PC-3 (cell line): ENCODE results near the gene MPL.

Source experiments
- EZH2 ChIP-seq: fragments of 300-600 bp; sonication (generic); IDR thresholded peaks from one replicate; pipeline ENCODE4 v1.6.1; 2017; ENCODE audit warnings: antibody characterized with exemption, mild to moderate bottlenecking, low read length; ENCODE audit not compliant: unreplicated experiment
- EZH2phosphoT487 ChIP-seq: fragments of 300-600 bp; sonication (generic); IDR thresholded peaks from 2 replicates; pipeline ENCODE4 v1.6.1; 2018; ENCODE audit warnings: mild to moderate bottlenecking, antibody characterized with exemption, low read length, borderline replicate concordance
- TF ChIP-seq, protein P1 (sequence below): fragments of 300-600 bp; sonication (generic); conservative IDR thresholded peaks from 2 replicates; pipeline ENCODE4 v1.5.1; 2017; ENCODE audit warnings: antibody characterized with exemption, low read depth, mild to moderate bottlenecking, low read length

DNA sequence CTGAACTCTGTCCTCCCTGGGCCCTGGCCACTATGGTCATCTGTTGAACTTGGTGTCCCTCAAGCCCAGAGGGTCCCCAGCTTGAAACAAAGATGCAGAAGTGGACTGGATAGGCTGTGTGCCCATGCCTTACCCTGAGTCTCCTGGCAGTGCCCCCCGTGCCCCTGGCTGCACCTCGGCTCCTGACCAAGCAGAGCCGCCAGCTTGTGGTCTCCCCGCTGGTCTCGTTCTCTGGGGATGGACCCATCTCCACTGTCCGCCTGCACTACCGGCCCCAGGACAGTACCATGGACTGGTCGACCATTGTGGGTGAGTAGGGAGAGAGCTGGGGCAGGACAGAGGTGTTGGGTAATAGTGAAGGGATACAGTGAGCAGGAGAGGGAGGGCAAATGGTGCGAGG lies 26.1 kb upstream of the MPL start:
- TF ChIP-seq, protein P1, sequence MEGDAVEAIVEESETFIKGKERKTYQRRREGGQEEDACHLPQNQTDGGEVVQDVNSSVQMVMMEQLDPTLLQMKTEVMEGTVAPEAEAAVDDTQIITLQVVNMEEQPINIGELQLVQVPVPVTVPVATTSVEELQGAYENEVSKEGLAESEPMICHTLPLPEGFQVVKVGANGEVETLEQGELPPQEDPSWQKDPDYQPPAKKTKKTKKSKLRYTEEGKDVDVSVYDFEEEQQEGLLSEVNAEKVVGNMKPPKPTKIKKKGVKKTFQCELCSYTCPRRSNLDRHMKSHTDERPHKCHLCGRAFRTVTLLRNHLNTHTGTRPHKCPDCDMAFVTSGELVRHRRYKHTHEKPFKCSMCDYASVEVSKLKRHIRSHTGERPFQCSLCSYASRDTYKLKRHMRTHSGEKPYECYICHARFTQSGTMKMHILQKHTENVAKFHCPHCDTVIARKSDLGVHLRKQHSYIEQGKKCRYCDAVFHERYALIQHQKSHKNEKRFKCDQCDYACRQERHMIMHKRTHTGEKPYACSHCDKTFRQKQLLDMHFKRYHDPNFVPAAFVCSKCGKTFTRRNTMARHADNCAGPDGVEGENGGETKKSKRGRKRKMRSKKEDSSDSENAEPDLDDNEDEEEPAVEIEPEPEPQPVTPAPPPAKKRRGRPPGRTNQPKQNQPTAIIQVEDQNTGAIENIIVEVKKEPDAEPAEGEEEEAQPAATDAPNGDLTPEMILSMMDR, result no peak
- no peak for TF ChIP-seq EZH2
- TF ChIP-seq EZH2phosphoT487, result no peak
